GM12864 (cell line): ENCODE data around the gene SMIM22.
A peak's percentile ranks its signal among the peaks of the same experiment; 100 is the strongest.

Experiments
- DNase-seq: peaks from one replicate; pipeline ENCODE4 v3.0.0-alpha.2; 2011; ENCODE audit warnings: low read depth
- H3K4me3 ChIP-seq: 2 replicates; pipeline ENCODE4 v1.5.1; 2011; ENCODE audit warnings: mild to moderate bottlenecking, low read depth, low read length, control low read depth
- CTCF ChIP-seq: IDR thresholded peaks from 2 replicates; pipeline ENCODE4 v1.5.1; 2011; ENCODE audit warnings: low read depth, mild to moderate bottlenecking, moderate library complexity, low read length, control low read depth, inconsistent platforms; ENCODE audit errors: missing control alignments

SMIM22 gene

GRCh38 chr16:4796982-4797804 is 2.0 kb downstream of the SMIM22 start:
- H3K4me3 ChIP-seq: no peak overlapping the region
- no peak for TF ChIP-seq CTCF
- DNase-seq: no peak

DNA sequence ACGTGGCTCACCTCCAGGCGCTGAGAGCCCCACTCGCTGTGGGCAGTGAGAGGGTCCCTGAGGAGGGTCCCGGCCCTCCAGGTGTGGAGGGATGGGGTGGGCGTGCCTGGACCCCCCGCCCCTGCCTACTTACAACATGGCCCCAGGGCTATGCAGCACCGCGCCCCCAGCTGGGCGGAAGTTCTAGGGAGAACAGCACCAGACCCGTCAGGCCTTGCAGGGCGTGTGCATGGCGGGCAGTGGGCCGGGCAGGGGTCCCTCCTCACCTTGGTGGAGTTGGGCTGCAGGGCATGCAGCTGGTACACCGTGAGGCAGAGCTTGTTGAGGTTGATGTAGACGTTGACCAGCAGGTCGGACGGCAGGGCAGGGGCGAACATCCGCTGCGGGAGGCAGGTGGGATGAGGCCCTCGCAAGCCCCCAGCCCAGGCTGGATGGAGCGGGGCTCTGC is 2.7 kb downstream of the SMIM22 start:
- TF ChIP-seq CTCF: no peak
- H3K4me3 ChIP-seq: no peak overlapping the region
- no peak for DNase-seq

DNA sequence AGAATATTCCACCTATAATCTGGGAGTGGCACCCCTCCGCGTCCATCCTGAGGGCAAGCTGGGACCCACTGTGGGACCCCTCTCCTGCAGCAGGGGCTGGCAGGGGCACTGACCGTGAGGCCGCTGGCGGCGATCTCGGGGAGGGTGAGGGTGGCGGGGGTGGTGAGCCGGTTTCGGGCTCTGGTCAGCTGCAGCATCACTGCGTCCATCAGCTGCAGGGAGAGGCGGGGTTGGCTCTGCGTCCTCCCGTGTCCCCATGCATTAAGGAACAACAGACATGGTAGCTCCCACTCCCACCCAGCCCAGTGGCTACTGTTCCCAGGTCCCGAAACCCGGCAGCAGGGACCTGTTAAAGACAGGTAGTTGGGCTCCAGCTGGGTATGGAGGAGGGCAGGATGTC is 3.3 kb downstream of the SMIM22 start:
- no peak overlapping the region for H3K4me3 ChIP-seq
- no peak for DNase-seq
- TF ChIP-seq CTCF: no peak

DNA sequence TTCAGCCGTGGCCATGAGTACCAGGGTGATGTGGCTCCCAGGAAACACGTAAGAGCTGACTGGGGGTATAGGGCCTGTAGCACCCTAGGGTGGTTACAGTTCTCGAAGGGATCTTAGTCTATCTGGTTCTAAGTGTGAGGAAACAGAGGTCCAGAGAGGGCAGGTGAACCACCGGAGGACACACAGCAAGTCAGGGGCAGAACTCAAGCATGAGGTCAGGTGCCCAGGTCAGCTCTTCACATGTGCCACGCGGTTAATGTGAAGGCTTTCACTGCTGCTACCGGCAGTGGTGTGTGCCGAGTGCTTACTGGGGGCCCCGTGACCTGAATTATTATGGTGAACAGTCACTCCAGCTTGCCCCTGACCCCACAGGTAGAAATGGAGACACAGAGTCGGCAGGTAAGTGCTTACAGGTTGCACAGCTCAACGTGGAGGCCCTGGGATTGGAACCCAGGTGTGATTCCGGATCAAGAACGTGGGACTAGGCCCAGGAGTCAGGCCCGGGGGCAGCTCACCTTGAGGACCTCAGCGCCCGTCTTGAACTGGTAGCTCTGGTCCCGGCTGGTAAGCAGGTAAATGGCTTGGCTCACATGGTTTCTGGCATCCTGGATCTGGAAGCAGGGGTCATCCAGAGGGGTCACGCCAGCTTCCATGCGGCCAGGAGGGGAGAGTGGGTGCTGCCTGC is 4.1 kb downstream of the SMIM22 start:
- TF ChIP-seq CTCF: no peak
- H3K4me3 ChIP-seq: no peak overlapping the region
- DNase-seq: no peak

DNA sequence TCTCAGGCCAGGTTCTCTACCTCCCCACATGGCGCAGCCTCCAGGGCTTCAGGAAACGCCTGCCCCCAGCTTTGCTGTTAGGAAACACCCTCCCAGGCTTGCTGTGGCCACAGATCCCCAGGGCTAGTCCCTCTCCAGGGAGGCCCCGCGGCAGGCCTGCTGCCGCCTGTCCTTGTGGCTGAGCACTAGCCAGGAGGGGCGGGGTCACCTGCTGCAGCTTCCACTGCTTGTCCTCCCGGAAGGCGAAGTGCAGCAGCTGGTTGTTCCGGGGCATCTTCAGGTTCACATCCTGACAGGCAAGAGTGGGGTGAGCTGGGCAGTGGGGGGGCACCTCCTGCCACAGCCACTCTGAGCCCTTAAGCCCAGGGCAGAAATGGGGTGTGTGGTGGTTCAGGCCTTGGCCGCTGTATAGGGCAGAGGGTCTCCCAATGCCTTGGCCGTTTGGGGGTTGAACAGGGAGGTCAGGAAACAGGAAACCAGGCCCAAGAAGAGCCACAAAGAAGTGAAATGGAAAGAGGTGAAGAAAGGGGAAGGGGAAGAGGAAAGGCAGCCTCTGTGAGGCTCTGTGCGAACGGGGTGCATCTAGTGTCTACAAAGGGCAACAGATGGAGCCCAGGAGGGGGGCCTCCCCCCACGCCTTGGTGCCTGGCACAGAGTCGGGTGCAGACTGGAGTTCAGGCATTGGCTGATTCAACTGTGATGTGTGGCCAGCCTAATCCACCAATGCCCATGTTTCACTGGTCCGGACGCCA is 5.3 kb downstream of the SMIM22 start:
- TF ChIP-seq CTCF: no peak
- DNase-seq: peak; percentile 29
- peak overlapping the region; percentile 36 for H3K4me3 ChIP-seq

GRCh38 chr16:4801051-4801961 is 6.1 kb downstream of the SMIM22 start:
- H3K4me3 ChIP-seq: peak overlapping the region; percentile 77
- no peak for DNase-seq
- no peak for TF ChIP-seq CTCF
